Uterus (tissue), 4 donors: ENCODE data around the gene NUP54. TPM values are rescaled to one million over a fixed set of nuclear protein-coding genes. Genes with fewer than 3 reads are reported as not detected.

Experiments used
- DNase-seq, 2 donors: peaks; one replicate each; pipeline ENCODE4 v3.0.0-alpha.2; 2019 to 2020
- H3K27ac ChIP-seq, 2 donors: fragments of 200-600 bp; sonication (generic); 1 replicate in 1 of 2; 2 replicates in 1 of 2; pipeline ENCODE4 v1.5.1; 2016 to 2018
- H3K27me3 ChIP-seq, 2 donors: fragments of 200-600 bp; sonication (generic); one replicate each; pipeline ENCODE4 v1.5.1; 2018 to 2019; ENCODE audit warnings: control low read depth in 1 of 2
- H3K36me3 ChIP-seq, 2 donors: fragments of 200-600 bp; sonication (generic); one replicate each; pipeline ENCODE4 v1.5.1; 2019; ENCODE audit warnings: control low read depth in 1 of 2
- H3K4me1 ChIP-seq, 2 donors: fragments of 200-600 bp; sonication (generic); one replicate each; pipeline ENCODE4 v1.5.1; 2018 to 2019; ENCODE audit warnings: control low read depth in 1 of 2
- H3K4me3 ChIP-seq, 2 donors: fragments of 200-600 bp; sonication (generic); 1 replicate in 1 of 2; 2 replicates in 1 of 2; pipeline ENCODE4 v1.5.1; 2018 to 2019; ENCODE audit warnings: mild to moderate bottlenecking in 1 of 2
- H3K9me3 ChIP-seq, 2 donors: fragments of 200-600 bp; sonication (generic); one replicate each; pipeline ENCODE4 v1.5.1; 2019; ENCODE audit warnings: control low read depth in 1 of 2
- POLR2A ChIP-seq, 2 donors: fragments of 450-650 bp; IDR thresholded peaks; one replicate each; pipeline ENCODE4 v1.6.1; 2016; ENCODE audit warnings: antibody characterized with exemption in 2 of 2, mild to moderate bottlenecking in 1 of 2, moderate library complexity in 1 of 2
- intact Hi-C: fragments of 100-400 bp; cut with DNase I; formaldehyde crosslinking; loops from one replicate; pipeline ENCODE4 v1.15.1; 2023; ENCODE audit warnings: low total_unique reads
- total RNA-seq, 4 donors: library from RNA; depleted of rRNA in 3 of 4; stranded (reverse); fragments of >200 nt in 3 of 4; gene quantifications; one replicate each; pipeline versions ENCODE4 v1.1.0 to v1.2.4, GENCODE V29; 2014 to 2023
- TF ChIP-seq, protein P1 (sequence below), 4 experiments: fragments of 200-600 bp in 2 of 4; fragments of 450-650 bp in 2 of 4; sonication (generic) in 2 of 4; IDR thresholded peaks; one replicate each; pipeline ENCODE4 v1.5.1; 2016 to 2019; ENCODE audit warnings: antibody characterized with exemption in 4 of 4, mild to moderate bottlenecking in 2 of 4, moderate library complexity in 1 of 4
- donor health status: DM: yes; HTN: yes; CAD: no.

NUP54 gene
- total RNA-seq, 4 donors from 2014 or later = 31.2 to 99.5 (median 62.6) TPM

DNA sequence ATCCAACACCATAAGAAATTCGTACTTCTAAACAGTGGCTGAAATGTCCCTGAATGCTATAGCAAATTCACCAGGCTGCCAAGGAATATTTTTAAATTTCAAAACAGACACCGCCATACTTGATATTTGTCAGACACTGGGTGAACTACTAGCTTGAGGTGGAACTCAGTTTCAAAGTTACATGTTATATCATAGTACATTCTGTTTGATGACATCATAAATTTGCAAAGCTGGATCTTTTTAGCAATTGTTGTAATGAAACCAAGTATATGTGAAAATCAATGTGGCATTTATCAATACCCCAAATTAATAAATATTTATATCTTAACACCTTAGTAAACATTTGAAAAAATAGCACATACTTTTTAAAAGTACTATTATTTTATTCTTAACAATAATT is 59.5 kb downstream of the NUP54 start:
- no peak overlapping the region for H3K4me3 ChIP-seq
- no peak overlapping the region for H3K27ac ChIP-seq
- intact Hi-C loops = no loop called here
- no peaks in the 10 kb centered on the region for H3K9me3 ChIP-seq
- no peak for TF ChIP-seq POLR2A (IDR thresholded peaks at IDR 0.05)
- TF ChIP-seq, protein P1, sequence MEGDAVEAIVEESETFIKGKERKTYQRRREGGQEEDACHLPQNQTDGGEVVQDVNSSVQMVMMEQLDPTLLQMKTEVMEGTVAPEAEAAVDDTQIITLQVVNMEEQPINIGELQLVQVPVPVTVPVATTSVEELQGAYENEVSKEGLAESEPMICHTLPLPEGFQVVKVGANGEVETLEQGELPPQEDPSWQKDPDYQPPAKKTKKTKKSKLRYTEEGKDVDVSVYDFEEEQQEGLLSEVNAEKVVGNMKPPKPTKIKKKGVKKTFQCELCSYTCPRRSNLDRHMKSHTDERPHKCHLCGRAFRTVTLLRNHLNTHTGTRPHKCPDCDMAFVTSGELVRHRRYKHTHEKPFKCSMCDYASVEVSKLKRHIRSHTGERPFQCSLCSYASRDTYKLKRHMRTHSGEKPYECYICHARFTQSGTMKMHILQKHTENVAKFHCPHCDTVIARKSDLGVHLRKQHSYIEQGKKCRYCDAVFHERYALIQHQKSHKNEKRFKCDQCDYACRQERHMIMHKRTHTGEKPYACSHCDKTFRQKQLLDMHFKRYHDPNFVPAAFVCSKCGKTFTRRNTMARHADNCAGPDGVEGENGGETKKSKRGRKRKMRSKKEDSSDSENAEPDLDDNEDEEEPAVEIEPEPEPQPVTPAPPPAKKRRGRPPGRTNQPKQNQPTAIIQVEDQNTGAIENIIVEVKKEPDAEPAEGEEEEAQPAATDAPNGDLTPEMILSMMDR (IDR thresholded peaks at IDR 0.05) = no peak
- no peaks in the 10 kb centered on the region for H3K4me1 ChIP-seq
- no peaks in the 10 kb centered on the region for H3K27me3 ChIP-seq
- no peak for DNase-seq
- no peaks in the 10 kb centered on the region for H3K36me3 ChIP-seq

DNA sequence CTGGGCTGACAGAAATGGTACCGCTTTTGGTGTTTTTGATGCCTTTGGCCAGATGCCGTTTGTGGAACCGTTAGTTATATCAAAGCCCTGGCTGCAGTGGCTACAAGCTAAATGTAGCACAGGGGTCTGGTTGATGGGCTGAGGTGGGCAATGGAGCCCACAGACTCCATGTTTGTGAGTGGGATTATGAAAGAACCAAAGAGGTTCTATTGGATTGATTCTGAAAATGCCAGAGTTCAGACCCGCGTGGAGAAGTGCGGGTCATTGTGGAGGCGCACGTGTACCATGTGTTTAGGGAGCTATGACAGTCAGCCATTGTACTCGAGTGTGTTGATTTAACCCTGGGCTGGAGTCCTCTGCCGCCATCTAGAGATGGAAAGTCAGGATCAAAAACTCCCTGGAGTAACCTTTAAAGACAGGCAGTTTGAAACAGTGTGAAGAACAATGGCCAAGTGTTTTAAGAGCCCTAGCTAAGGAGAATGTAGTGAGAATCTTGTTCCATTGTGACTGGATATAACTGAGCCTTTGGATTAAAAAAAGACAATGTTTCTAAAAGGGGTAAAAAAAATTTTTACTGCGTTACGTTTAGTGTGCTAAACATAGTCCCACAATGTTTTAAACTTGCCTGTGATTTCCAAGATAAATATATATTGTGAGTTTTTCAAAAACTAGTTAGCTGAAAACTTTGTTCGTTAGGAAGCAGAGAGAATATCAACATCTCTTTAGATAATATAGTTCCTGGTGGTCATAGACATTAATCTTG is 61.0 kb downstream of the NUP54 start:
- Histone ChIP-seq H3K4me3 (no peak overlapping the region), H3K4me1 (no peaks in the 10 kb centered on the region), H3K27me3 (no peaks in the 10 kb centered on the region), H3K27ac (no peak overlapping the region), H3K36me3 (no peaks in the 10 kb centered on the region), H3K9me3 (no peaks in the 10 kb centered on the region)
- DNase-seq = no peak
- TF ChIP-seq, protein P1 (IDR thresholded peaks at IDR 0.05) = peak in 3 of 4 experiments; percentile 8 to 14 (median 12)
- TF ChIP-seq POLR2A (IDR thresholded peaks at IDR 0.05) = no peak
- intact Hi-C loops = no loop called here

DNA sequence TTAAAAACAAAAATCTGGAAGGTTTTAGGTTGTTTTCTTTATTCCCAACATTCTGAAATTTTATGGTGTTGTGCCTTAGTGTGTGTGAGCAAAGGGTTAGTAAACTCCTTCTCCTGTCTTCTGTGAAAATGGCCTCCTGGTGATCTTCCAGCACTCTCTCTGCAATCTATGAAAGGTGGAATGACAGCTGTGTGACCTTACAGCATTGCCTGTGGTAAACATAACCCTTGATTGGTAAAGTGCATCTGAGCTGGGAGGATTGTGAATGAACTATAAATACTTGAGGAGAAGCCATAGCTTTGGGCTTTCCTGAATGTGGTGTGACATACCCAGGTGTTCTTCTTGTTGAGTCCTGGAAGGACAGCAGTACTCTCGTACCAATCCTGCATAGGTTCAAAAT is 63.7 kb downstream of the NUP54 start:
- TF ChIP-seq, protein P1 (IDR thresholded peaks at IDR 0.05) = no peak
- TF ChIP-seq POLR2A (IDR thresholded peaks at IDR 0.05) = no peak
- H3K9me3 ChIP-seq = no peaks in the 10 kb centered on the region
- intact Hi-C loops = no loop called here
- no peaks in the 10 kb centered on the region for H3K27me3 ChIP-seq
- no peak for DNase-seq
- no peaks in the 10 kb centered on the region for H3K36me3 ChIP-seq
- no peak overlapping the region for H3K4me3 ChIP-seq
- H3K4me1 ChIP-seq = no peaks in the 10 kb centered on the region
- H3K27ac ChIP-seq = no peak overlapping the region

DNA sequence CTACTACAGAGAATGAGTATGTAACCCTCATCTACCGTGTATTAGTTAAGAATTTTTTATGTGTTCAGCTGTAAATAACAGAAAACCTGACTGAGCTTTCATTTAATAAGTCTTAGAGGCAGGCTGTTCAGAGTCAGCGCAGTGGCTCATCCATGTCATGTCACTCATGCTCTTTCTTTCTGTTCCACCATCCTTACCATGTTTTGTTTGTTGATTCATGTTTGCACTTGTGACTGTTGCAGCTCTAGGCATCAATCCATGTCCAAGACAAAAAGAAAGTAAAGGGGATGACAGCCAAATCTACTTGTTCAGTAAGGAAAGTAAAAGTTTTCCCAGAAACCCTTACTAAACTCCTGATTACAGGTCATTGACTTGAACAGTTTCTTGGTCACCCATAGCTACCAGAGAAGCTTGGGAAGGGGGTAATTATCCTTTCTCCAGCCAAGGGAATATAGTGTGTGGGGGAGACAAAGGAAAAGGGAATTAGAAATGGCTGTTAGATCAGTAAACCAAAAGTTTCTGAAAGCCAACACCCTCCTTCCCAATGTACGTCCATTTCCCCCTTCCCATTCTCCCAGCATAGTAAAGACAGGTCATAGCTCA is 64.7 kb downstream of the NUP54 start:
- TF ChIP-seq, protein P1 (IDR thresholded peaks at IDR 0.05) = no peak
- no peak for TF ChIP-seq POLR2A (IDR thresholded peaks at IDR 0.05)
- no peaks in the 10 kb centered on the region for H3K27me3 ChIP-seq
- DNase-seq = no peak
- intact Hi-C loops = no loop called here
- H3K27ac ChIP-seq = no peak overlapping the region
- H3K9me3 ChIP-seq = no peaks in the 10 kb centered on the region
- no peak overlapping the region for H3K4me3 ChIP-seq
- no peaks in the 10 kb centered on the region for H3K4me1 ChIP-seq
- H3K36me3 ChIP-seq = no peaks in the 10 kb centered on the region

DNA sequence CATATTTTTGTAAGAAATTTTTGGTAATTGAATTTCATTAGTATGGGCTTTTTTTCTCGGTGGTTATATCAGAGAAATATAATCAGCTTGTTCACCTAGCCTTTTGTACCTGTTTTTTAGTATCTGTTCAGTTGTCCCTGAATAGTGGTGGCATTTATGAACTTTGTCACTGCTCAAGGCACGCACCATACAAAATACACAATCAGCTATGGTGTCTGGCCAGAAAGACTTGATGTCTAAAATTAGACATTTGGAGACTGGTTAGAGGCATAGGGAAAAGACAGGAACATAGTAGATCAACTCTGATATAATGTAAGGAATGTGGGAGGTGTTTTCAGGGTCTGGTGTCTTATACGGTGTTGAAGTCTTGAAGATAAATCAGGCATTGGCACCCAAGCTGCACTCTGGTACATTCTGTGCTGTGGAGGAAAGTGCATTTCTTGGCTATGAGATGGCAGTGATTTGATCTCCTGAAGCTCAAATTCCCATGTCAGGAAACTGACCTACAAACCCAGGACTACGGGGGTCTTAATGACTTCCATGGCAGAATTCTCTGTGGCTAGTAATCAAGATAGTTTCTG is 70.1 kb downstream of the NUP54 start:
- H3K4me3 ChIP-seq = no peak overlapping the region

More for the DNA sequence above, 70.1 kb downstream of the NUP54 start:
- TF ChIP-seq, protein P1 (IDR thresholded peaks at IDR 0.05) = no peak
- no peak for TF ChIP-seq POLR2A (IDR thresholded peaks at IDR 0.05)
- intact Hi-C loops = no loop called here
- H3K9me3 ChIP-seq = no peaks in the 10 kb centered on the region
- H3K4me1 ChIP-seq = no peaks in the 10 kb centered on the region
- H3K27ac ChIP-seq = no peak overlapping the region
- H3K36me3 ChIP-seq = no peaks in the 10 kb centered on the region
- DNase-seq = no peak
- H3K27me3 ChIP-seq = no peaks in the 10 kb centered on the region
